Fibroblast of peridontal ligament (primary cell): ENCODE results near the gene CYSLTR1.
"Not testable (repeated sequence)": the region's sequence is repeated elsewhere in the genome, so short reads cannot be mapped to it uniquely, and the experiment has no call there.

ENCODE experiments used
- DNase-seq: peaks from one replicate; pipeline ENCODE4 v3.0.0-alpha.2; 2010; ENCODE audit errors: extremely low read depth

The CYSLTR1 gene

DNA sequence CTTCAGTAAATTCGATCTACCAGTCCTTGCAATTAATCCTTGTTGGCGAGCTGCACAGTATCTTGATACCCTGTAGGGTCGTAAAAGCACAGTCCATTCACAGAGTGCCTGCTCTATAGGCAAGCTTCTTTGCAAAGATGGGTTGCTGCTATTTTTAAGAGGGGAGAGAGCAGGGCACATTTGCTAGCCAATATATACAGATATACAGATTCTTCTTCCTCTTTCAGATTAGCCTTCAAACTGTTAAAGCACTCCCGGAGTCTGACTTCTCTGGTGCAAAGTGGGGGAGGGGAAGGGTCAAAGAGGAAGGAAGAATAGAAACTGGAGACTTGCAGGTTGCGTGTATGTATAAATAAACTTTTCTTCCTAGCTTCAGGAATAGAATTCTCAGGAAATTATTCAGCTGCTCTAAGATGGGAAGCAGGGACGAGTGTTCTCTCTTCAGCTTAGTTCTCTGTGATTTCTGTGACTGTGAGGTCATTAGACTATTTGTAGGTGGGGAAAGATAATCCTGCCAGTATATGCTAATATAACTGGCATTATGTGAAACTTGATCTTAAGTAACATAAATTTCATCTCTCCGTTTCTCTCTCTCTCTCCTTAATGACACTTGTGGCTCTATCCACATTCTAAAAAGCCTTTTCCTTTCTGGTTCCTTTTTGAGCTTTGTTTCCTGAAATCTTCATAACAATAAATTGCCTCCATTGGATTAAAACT lies at the start of gene CYSLTR1:
CYSLTR1 (minus strand) TSS at position 242 of the 717 bp plus-strand sequence. CDS start 53,865 bp downstream, outside the sequence.
- no peak for DNase-seq

DNA sequence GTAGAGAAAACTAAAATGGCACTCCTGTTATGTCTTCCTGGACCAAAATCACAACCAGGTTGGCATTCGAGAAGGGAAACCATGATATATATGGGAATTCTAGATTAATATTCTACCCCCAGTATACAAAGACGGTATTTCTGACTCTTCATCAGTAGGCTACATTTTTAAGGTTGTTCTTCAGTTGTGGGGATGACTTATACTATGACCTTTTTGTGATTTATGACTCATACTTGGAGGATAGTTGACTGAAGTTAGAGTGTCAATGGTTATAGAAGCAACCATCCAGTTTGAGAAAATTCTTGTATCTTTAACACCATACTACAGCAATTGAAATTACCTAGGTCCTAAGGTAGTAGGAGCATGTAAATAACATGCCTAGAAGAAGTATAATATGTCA lies 49.8 kb upstream of the CYSLTR1 start:
- DNase-seq = no peak

DNA sequence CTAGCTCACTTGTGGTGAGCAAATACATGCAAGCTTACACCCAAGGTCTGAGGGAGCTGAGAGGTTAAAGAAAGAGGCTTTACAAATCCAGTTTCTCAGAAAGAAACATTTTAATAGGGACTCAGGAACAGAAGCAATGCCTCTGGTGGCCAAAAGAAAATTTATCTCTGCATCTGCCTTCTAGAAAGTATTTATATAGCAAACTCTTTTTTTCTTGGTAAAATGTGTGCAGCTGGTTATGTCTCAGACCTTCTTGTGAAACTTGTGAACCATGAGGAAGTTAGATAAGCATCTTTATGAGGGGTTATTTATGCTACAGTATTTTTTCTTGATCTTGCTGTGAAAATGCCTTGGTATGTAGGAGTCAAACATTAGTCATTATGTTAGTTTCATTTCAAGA lies 48.5 kb upstream of the CYSLTR1 start:
- no peak for DNase-seq

DNA sequence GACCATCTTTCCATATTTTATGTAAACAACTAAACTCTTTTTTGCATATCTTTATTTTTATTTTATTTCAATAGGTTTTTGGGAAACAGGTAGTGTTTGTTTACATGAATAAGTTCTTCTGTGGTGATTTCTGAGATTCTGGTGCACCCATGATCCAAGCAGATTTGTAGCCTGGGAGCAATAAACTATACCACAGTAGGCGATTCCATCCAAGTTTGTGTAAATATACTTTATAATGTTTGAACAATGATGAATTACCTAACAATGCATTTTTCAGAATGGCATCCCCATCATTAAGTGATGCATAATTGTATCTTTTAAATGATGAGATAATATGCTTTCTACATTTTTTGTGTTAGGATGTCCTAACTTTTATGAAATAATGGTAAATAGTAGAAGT lies 39.2 kb upstream of the CYSLTR1 start:
- no peak for DNase-seq

DNA sequence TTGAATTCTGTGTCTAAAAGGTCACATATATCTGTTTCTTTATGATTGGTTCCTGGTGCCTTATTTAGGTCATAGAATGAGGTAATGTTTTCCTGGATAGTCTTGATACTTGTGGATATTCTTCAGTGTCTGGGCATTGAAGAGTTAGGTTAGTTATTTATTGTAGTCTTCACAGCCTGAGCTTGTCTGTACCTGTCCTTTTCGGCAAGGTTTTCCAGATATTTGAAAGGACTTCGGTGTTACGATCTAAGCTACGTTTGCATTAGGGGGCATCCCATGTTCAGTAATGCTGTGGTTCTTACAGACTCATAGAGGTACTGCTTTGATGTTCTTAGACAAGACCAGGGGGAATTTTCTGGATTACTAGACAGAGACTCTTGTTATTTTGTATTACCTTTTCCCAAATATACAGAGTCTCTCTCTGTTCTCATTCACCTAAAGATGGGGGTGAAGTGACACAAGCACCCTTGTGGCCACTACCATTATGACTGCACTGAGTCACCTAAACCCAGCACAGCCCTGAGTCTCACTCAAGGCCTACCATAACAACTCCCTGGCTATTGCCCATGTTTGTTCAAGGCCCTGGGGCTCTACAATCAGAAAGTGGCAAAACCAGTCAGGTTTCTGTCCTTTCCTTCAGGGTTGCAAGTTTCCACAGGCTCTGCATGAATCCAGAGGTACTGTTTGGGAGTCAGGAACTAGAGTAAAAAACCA lies 30.1 kb upstream of the CYSLTR1 start:
- DNase-seq = no peak

DNA sequence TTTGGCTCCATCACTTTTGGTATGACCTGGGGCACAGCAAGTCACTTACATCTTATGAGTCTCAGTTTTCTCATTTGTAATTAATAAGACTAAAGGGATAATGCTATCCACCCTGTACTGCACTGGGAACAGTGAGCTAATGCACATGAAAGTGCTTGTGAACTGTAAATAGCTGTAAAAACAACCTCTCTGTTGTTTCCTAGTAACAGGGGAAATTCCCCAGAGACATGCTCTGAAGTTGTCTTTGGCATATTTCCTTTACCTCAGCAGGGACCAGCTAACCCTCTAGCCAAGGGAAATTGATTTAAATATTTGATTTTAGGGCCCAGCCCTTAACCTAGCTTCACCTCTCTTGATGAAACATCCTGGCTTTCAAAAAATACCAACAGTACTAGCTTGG lies 6.1 kb upstream of the CYSLTR1 start:
- DNase-seq = no peak

- no peak for DNase-seq
Measured at GRCh38 chrX:78331708-78332107, 4.3 kb upstream of the CYSLTR1 start.

GRCh38 chrX:78330540-78330939 lies 3.1 kb upstream of the CYSLTR1 start:
- no peak for DNase-seq

GRCh38 chrX:78330068-78330467 lies 2.7 kb upstream of the CYSLTR1 start:
- DNase-seq = no peak

DNA sequence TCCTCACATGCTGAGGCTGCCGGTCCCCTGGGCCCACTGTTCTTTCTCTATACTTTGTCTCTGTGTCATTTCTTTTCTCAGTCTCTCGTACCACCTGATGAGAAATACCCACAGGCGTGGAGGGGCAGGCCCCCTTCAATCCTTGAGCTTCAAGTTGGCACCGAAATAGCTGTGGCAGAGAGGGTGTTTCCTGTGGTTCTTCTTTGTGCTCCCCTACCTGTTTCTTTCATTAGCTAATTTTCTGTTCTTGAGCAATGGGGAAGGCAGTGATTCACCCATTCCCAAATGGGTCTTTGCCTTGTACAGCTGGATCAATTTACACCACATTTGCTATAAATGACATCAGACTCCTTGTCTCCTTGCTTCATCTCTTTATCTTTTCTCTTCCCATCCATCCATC lies 2.1 kb upstream of the CYSLTR1 start:
- DNase-seq = no peak

DNA sequence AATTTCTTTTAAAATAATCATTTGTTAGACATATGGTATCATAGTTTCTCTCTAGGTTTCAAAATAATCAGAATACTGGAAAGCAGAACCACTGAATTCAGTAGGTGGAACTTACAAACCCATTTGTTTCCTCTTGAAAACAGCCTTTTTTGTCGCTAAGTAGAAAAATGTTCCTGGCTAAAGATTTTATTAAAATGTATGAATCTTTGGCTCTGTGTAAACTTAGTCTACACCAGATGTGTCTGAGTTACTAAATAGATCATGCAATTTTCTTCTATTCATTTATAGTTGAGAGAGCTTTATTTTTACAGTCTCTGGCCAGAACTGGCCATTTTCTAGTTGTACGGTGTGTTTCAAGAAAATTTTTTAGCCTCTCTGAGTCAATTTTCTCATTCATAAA lies 1.0 kb downstream of the CYSLTR1 start:
- DNase-seq = no peak

GRCh38 chrX:78322863-78323262 lies 4.5 kb downstream of the CYSLTR1 start:
- DNase-seq = no peak

DNA sequence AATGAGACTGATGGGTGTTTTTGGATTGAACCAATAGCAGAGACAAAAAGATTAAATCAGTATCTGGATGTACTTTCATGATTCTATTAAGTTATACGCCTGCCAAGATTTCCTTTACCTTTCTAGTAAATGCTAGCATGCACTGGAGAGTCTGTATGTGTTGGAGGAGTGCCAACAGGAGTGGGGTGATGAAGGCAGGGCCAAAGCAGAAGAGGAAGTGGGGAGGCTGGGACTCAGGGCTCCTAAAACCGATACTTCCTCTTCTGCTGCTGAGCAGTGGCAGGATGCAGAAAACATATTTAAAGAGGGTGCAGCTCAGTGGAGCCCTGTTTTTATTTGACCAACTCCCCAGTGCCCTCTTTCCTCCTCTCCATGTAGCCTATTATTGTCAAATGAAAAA lies 5.6 kb downstream of the CYSLTR1 start:
- DNase-seq = no peak

GRCh38 chrX:78316265-78316664 lies 11.1 kb downstream of the CYSLTR1 start:
- no peak for DNase-seq

GRCh38 chrX:78315745-78316144 lies 11.7 kb downstream of the CYSLTR1 start:
- no peak for DNase-seq

DNA sequence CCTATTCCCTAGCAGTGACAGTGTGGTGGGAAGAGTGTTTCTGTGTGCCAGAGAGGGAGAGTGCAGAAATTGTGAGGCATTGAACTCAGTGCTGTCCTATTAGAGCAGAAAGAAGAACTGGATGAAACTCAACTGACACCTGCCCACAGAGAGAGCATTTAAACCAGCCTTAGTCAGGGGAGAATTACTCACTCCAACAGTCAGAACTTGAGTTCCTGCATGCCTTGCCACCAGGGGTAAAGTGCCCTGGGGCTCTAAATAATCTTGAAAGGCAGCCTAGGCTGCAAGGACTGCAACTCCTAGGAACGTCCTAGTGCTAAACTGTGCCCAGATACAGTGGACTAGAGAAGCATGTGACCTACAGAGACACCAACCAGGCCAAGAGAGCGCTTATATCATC lies 12.8 kb downstream of the CYSLTR1 start:
- no peak for DNase-seq

DNA sequence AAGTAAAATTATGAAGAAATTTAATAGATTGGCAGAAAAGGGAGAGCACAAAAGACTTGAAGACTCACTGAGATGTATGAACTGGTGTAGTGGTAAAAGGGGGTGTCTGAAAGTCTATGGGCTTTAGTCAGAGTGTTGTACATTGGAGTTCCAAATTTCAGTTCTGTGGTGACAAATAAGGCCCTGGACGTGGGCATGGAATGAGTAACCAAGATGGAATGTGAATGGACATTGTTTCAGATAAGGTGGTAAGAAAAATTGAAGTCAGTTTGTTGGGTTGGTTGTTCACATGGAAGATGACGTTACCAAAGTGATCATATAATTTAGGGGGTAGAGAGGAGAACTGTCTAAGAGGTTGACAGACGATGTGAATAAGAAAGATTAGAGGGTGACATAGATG lies 13.9 kb downstream of the CYSLTR1 start:
- no peak for DNase-seq

DNA sequence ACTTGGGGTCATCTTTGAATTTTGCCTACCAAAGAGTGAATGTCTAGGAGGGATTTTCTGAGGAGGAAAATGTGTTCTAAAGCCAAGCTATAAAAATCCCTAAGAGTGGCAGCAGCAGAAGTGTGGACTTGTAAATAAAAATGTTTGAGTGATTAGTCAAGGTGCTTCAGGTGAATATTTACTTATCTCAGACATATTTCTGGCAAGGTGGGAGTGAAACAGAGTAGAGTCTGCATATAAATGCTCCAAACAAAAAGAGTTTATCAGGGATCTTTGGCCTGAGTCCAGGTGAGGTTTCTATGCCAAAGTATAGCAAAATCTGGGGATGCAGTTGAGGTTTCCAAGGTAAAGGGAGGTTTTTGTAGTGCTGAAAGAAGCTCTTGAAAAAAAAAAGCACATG lies 19.7 kb downstream of the CYSLTR1 start:
- DNase-seq = no peak

DNA sequence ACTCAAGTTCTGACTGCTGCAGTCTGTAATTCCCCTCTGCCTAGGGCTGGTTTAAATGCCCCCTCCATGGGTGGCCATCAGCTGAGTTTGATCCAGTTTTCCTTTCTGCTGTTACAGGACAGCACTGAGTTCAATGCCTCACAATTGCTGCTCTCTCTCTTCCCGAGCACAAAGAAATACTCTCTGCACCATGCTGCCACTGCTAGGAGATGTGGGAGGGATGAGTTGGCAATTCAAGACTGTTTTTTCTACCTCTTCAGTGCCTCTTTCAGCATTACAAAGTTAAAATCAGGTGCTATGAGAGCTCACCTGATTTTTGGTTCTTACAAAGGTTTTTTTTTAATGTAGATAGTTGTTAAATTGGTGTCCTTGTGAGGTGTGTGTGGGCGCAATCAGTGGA lies 24.3 kb downstream of the CYSLTR1 start:
- no peak for DNase-seq

- not testable (repeated sequence) for DNase-seq
Measured at GRCh38 chrX:78300933-78301332, 26.5 kb downstream of the CYSLTR1 start.

DNA sequence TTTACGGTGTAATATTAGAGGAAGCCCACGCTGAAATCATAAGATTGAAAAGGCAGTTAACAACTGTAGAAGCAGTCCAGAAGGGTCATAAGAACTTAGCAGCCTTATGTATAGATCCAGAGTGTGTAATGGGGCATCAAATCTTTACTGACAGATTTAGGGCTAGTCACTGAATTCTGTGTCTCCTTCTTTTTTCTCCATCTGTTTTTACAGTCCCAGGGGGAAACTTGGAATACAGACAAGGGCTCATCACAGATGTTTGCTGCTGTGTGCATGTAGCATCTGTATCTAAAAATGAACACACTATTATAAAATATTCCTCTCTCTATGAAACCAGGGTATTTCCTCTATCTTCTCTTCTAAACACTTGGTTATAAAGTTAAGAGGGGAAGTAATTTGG lies 43.9 kb downstream of the CYSLTR1 start:
- DNase-seq = no peak

DNA sequence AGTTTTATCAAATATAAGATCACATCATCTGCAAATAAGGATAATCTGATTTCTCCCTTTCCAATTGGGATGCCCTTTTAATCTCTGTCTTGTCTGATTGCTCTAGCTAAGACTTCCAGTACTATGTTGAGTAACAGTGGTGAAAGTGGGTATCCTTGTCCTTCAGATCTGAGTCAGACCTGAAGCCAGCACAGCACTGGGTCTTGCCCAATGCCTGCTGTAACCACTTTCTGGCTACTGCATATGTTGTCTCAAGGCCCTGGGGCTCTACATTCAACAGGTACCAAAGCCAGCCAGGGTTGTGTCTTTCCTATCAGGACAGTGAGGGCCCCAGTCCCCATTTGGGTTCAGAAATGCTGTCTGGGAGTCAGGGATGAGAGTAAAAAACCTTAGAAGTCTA lies 90.3 kb downstream of the CYSLTR1 start:
- no peak for DNase-seq

DNA sequence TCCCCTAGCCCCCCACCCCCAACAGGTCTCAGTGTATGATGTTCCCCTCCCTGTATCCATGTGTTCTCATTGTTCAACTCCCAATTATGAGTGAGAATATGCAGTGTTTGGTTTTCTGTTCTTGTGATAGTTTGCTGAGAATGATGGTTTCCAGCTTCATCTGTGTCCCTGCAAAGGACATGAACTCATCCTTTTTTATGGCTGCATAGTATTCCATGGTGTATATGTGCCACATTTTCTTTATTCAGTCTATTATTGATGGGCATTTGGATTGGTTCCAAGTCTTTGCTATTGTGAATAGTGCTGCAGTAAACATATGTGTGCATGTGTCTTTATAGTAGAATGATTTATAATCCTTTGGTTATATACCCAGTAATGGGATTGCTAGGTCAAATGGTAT lies 101.4 kb downstream of the CYSLTR1 start:
- DNase-seq = not testable (repeated sequence)
